Gastroesophageal sphincter (tissue), 3 donors: Measurements from ENCODE around the gene TPD52L1.

Experiments used
- EP300 ChIP-seq: sonication (generic); formaldehyde crosslinking; IDR thresholded peaks from one replicate; pipeline ENCODE4 v1.6.1; 2017; ENCODE audit warnings: antibody characterized with exemption, mild to moderate bottlenecking
- POLR2A ChIP-seq, 2 donors: fragments of 450-650 bp; IDR thresholded peaks; one replicate each; pipeline ENCODE4 v1.6.1; 2017; ENCODE audit warnings: antibody characterized with exemption in 2 of 2, mild to moderate bottlenecking in 2 of 2, moderate library complexity in 1 of 2
- TF ChIP-seq, protein P1 (sequence below), 4 experiments: fragments of 200-600 bp in 2 of 4; fragments of 450-650 bp in 2 of 4; sonication (generic) in 1 of 4; IDR thresholded peaks; one replicate each; pipeline ENCODE4 v1.5.1; 2017 to 2019; ENCODE audit warnings: antibody characterized with exemption in 4 of 4, mild to moderate bottlenecking in 2 of 4, moderate library complexity in 2 of 4

- TF ChIP-seq, protein P1, sequence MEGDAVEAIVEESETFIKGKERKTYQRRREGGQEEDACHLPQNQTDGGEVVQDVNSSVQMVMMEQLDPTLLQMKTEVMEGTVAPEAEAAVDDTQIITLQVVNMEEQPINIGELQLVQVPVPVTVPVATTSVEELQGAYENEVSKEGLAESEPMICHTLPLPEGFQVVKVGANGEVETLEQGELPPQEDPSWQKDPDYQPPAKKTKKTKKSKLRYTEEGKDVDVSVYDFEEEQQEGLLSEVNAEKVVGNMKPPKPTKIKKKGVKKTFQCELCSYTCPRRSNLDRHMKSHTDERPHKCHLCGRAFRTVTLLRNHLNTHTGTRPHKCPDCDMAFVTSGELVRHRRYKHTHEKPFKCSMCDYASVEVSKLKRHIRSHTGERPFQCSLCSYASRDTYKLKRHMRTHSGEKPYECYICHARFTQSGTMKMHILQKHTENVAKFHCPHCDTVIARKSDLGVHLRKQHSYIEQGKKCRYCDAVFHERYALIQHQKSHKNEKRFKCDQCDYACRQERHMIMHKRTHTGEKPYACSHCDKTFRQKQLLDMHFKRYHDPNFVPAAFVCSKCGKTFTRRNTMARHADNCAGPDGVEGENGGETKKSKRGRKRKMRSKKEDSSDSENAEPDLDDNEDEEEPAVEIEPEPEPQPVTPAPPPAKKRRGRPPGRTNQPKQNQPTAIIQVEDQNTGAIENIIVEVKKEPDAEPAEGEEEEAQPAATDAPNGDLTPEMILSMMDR (IDR thresholded peaks at IDR 0.05) = no peak
- TF ChIP-seq EP300 (no peak), POLR2A (IDR thresholded peaks at IDR 0.05) (no peak)
These were observed 40.6 kb upstream of the TPD52L1 start for GRCh38 chr6:125112934-125113333.
